ENCODE data around the gene ALG12.

The ALG12 gene

DNA sequence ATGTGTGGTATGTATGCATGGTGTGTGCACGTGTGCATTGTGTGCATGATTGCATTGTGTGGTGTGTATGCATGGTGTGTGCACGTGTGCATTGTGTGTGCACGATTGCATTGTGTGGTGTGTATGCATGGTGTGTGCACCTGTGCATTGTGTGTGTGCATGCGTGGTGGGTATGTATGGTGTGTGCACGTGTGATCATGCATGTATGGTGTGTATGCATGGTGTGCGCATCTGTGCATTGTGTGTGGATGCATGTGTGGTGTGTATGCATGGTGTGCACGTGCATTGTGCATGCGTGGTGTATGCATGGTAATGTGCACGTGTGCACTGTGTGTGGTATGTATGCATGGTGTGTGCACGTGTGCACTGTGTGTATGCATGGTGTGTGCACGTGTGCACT is 16.8 kb downstream of the ALG12 start:
- TF ChIP-seq, protein P1, sequence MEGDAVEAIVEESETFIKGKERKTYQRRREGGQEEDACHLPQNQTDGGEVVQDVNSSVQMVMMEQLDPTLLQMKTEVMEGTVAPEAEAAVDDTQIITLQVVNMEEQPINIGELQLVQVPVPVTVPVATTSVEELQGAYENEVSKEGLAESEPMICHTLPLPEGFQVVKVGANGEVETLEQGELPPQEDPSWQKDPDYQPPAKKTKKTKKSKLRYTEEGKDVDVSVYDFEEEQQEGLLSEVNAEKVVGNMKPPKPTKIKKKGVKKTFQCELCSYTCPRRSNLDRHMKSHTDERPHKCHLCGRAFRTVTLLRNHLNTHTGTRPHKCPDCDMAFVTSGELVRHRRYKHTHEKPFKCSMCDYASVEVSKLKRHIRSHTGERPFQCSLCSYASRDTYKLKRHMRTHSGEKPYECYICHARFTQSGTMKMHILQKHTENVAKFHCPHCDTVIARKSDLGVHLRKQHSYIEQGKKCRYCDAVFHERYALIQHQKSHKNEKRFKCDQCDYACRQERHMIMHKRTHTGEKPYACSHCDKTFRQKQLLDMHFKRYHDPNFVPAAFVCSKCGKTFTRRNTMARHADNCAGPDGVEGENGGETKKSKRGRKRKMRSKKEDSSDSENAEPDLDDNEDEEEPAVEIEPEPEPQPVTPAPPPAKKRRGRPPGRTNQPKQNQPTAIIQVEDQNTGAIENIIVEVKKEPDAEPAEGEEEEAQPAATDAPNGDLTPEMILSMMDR (IDR thresholded peaks at IDR 0.05; ENCODE audit: low read depth, low read length) = no peak
- H3K4me3 ChIP-seq (replicated peaks in 1 of 2; ENCODE audit: low read depth in 2 of 2, low read length in 2 of 2) = no peak overlapping the region
- DNase-seq (ENCODE audit: low read depth in 2 of 2) = no peak

DNA sequence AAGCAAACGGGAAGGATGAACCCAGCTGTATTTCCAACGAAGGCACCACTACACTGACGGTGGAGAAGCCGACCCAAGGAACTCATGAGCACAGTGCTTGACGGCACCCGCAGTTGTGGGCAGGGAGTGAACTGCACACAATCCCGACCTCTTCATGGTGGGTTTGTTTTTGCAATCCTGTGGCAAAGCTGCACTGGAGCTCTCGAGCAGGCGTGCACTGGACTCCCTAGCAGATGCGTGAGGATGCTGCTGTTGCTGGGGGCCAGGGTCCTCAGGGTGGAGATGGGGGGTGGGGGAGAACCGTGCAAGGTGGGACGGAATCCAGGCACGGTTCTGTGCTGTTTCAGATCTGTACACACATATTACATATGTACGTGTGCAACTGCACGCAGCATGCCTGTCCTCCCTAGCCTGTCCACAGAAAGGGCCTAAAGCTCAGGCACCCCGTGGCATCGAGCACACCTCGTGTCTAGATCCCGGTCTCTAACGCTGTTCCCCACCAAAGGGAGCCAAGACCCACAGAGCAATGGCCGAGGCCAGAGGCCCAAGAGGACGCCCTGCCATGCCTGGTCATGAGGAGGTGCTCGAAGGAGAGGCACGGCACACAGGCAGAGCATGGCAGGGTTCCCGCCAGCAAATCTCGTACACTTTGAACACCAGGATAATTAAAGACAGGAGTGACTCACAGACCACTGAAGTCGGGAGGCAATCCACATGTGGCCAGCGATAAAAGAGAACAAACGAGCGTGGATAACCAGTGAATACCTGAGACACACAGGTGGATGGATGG is 17.6 kb downstream of the ALG12 start:
- DNase-seq (ENCODE audit: low read depth in 2 of 2) = no peak
- H3K4me3 ChIP-seq (replicated peaks in 1 of 2; ENCODE audit: low read depth in 2 of 2, low read length in 2 of 2) = no peak overlapping the region
- TF ChIP-seq, protein P1 (IDR thresholded peaks at IDR 0.05; ENCODE audit: low read depth, low read length) = no peak

DNA sequence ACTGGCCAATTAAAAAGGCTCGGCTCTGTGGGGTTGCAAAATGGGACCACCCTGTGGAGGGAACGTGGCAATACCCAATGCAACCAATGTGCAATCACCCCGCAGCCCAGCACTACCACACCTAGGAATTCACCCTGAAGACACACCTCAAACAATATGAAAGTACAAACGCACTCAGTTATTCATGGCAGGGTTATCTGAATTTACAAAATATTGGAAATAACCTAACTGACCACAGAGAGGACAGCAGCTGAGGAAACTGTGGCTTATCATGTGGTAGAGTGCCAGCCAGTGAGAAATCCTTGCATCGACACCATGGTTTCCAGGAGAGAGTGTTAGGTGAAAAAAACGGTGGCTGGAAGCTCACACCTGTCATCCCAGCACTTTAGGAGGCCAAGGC is 18.7 kb downstream of the ALG12 start:
- H3K4me3 ChIP-seq (replicated peaks in 1 of 2; ENCODE audit: low read depth in 2 of 2, low read length in 2 of 2) = no peak overlapping the region
- no peak for DNase-seq (ENCODE audit: low read depth in 2 of 2)
- TF ChIP-seq, protein P1 (IDR thresholded peaks at IDR 0.05; ENCODE audit: low read depth, low read length) = no peak

DNA sequence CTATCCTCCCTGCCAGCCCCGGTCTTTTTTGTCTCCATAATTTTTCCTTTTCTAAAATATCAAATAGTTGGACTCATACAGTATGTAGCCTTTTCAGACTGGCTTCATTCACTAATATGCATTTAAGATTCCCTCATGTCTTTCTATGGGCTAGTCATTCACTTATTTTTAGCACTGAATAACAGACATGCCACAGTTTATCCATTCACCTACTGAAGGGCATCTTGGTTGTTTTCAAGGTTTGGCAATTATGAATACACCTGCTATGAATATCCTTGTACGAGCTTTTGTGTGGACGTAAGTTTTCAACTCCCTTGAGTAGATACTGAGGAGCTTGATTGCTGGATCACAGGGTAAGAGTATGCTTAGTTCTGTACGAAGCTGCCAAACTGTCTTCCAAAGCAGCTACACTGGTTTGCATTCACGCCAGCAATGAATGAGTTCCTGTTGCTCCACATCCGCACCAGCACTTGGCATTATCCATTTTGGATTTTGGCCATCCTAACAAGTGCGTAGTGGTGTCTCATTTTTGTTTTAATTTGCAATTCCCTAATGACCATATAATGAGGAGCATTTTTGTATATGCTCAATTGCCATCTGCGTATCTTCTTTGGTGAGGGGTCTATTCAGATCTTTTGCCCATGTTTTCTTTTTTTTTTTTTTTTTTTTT is 21.1 kb downstream of the ALG12 start:
- H3K4me3 ChIP-seq (replicated peaks in 1 of 2; ENCODE audit: low read depth in 2 of 2, low read length in 2 of 2) = no peak overlapping the region
- DNase-seq (ENCODE audit: low read depth in 2 of 2) = no peak
- TF ChIP-seq, protein P1 (IDR thresholded peaks at IDR 0.05; ENCODE audit: low read depth, low read length) = no peak

DNA sequence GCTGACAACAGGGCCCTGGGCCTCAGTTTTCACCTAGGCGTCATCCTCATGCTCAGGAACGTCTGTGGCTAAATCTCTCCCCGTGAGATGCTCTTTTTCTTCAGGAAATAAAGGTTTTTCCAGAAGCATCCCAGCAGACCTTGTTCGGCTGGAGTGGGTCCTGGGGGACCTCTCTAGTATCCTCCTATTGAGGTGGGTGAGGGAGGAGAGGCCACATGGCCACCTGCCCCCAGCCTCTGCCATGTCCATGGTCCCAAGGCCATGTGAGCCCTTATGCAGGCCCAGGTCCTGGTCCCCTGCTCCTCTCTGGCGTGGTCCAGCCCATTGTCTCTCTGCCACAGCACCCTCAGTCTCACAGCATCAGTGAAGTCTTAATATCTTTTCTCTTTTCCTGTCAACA is 22.0 kb downstream of the ALG12 start:
- DNase-seq (ENCODE audit: low read depth in 2 of 2) = no peak
- H3K4me3 ChIP-seq (replicated peaks in 1 of 2; ENCODE audit: low read depth in 2 of 2, low read length in 2 of 2) = no peak overlapping the region
- TF ChIP-seq, protein P1 (IDR thresholded peaks at IDR 0.05; ENCODE audit: low read depth, low read length) = no peak

DNA sequence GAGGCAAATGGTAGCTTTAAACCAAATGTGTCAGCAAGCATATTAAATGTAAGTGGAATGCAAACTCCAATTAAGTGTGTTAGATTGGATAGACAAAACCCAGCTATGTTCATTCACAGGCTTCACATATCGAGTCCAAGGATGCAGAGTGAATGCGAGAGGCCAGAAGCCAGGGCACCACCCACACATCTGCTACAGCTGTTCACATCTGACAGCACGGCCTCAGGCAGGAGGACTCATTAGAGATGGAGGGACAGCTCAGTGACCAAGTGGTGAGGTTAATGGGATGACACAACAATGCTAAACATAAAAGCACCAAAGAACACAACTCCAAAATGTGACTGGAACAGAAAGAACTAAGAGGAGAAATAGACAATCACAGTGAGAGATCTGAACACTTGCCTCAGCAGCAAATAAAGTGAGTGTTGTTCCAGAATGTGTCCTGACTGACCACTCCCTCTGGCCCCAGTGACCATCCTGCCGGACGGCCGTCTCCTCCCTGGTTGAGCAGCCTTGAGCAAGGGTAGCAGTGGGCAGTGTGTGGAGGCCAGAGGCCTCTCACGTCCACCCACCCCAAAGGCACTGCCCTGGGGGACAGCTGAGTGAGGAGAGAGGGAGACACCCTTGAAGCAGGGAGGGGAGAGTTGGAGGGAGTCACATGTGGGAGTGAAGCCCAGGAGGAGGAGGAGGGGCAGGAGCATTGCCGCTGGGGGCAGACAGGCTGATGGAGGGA is 23.8 kb downstream of the ALG12 start:
- H3K4me3 ChIP-seq (replicated peaks in 1 of 2; ENCODE audit: low read depth in 2 of 2, low read length in 2 of 2) = no peak overlapping the region
- TF ChIP-seq, protein P1 (IDR thresholded peaks at IDR 0.05; ENCODE audit: low read depth, low read length) = no peak
- no peak for DNase-seq (ENCODE audit: low read depth in 2 of 2)
